Activated T-helper 1 cell treated with anti-CD3 and anti-CD28 coated beads, Interleukin-2, amount 50 U/mL, for 16 hours (primary cell): ENCODE results near the gene C11orf97.
"Not testable (repeated sequence)": the region's sequence is repeated elsewhere in the genome, so short reads cannot be mapped to it uniquely, and the experiment has no call there.

ENCODE experiments used
- DNase-seq, 2 donors: peaks; one replicate each; pipeline ENCODE4 v3.0.0-alpha.2; 2020; ENCODE audit warnings: low read depth in 1 of 2, low spot score in 1 of 2

The C11orf97 gene

GRCh38 chr11:94511932-94512781 is at the start of gene C11orf97:
Gene C11orf97 (plus strand): TSS chr11:94512461. CDS start chr11:94512529, 68 bp downstream.
- DNase-seq, result peak; percentile 11 to 17

GRCh38 chr11:94469416-94469815 is 42.8 kb upstream of the C11orf97 start:
- DNase-seq, result no peak

GRCh38 chr11:94472916-94473799 is 39.1 kb upstream of the C11orf97 start:
- DNase-seq, result no peak

GRCh38 chr11:94477624-94478023 is 34.6 kb upstream of the C11orf97 start:
- no peak for DNase-seq

- no peak for DNase-seq
Observed at GRCh38 chr11:94481342-94481741, 30.9 kb upstream of the C11orf97 start.

GRCh38 chr11:94486068-94486467 is 26.2 kb upstream of the C11orf97 start:
- no peak for DNase-seq

- DNase-seq, result peak; percentile 90 to 92
Observed at GRCh38 chr11:94493281-94494125, 18.8 kb upstream of the C11orf97 start, which contains the start of the genes ANKRD49 and MRE11. Gene ANKRD49 (plus strand): TSS chr11:94493984. CDS start chr11:94496694, 2,710 bp downstream. Gene MRE11 (minus strand): TSS chr11:94493844. CDS start chr11:94492801, 1,043 bp downstream.

GRCh38 chr11:94494126-94494680 is 18.1 kb upstream of the C11orf97 start:
- DNase-seq, result no peak

- no peak for DNase-seq
Observed at GRCh38 chr11:94500181-94500580, 12.1 kb upstream of the C11orf97 start.

- no peak for DNase-seq
Observed at GRCh38 chr11:94501522-94501921, 10.7 kb upstream of the C11orf97 start.

GRCh38 chr11:94504689-94505293 is 7.5 kb upstream of the C11orf97 start:
- DNase-seq, result no peak

- not testable (repeated sequence) for DNase-seq
Observed at GRCh38 chr11:94506513-94506912, 5.7 kb upstream of the C11orf97 start.

GRCh38 chr11:94507485-94507884 is 4.8 kb upstream of the C11orf97 start:
- DNase-seq, result no peak

- no peak for DNase-seq
Observed at GRCh38 chr11:94513091-94513490, 830 bp downstream of the C11orf97 start.

GRCh38 chr11:94515398-94515797 is 3.1 kb downstream of the C11orf97 start:
- DNase-seq, result no peak

- no peak for DNase-seq
Observed at GRCh38 chr11:94516725-94517124, 4.5 kb downstream of the C11orf97 start.

GRCh38 chr11:94518300-94518699 is 6.0 kb downstream of the C11orf97 start:
- no peak for DNase-seq

- no peak for DNase-seq
Observed at GRCh38 chr11:94519478-94520084, 7.3 kb downstream of the C11orf97 start.

GRCh38 chr11:94521684-94522083 is 9.4 kb downstream of the C11orf97 start:
- no peak for DNase-seq

GRCh38 chr11:94524341-94524740 is 12.1 kb downstream of the C11orf97 start:
- no peak for DNase-seq
